IMR-90 (cell line): ENCODE results near the gene KCTD20. TPM values are rescaled to one million over a fixed set of nuclear protein-coding genes. Genes with fewer than 3 reads are reported as not detected.

Source experiments
- ATAC-seq: fragments of 200-7000 bp; cut with Tn5 transposase; 2 replicates; pipeline ENCODE4 v1.9.1; 2020; ENCODE audit warnings: low read depth, mild to moderate bottlenecking, moderate library complexity
- BruUV-seq: library from RNA; stranded (reverse); fragments of 400-500 nt; replicated peaks from 2 replicates; lab custom pipeline; 2021; lab: Mats Ljungman, UMichigan
- CTCF ChIA-PET: fragments of 300-600 bp; formaldehyde crosslinking; extraction: SDS; loops from one replicate; lab custom pipeline; 2021; ENCODE audit warnings: antibody characterized with exemption; lab: Yijun Ruan, JAX
- POLR2A ChIA-PET: fragments of 300-600 bp; sonication (Branson Sonifier 250); formaldehyde crosslinking; loops from one replicate; lab custom pipeline; 2022; ENCODE audit warnings: antibody characterized with exemption; ENCODE audit not compliant: unreplicated experiment; lab: Charles Lee
- DNase-seq: peaks from one replicate; pipeline ENCODE4 v3.0.0; 2013
- H2AFZ ChIP-seq: replicated peaks from 2 replicates; pipeline ENCODE3; 2013; ENCODE audit warnings: low read length, mild to moderate bottlenecking; ENCODE audit not compliant: poor library complexity
- H2AK5ac ChIP-seq: 2 replicates; pipeline ENCODE4 v1.6.1; 2013; ENCODE audit warnings: low read depth, low read length, inconsistent platforms
- H2AK9ac ChIP-seq: replicated peaks from 2 replicates; pipeline ENCODE3; 2013; ENCODE audit warnings: mild to moderate bottlenecking, low read depth, low read length, moderate library complexity; ENCODE audit not compliant: poor library complexity
- H2BK120ac ChIP-seq: 2 replicates; pipeline ENCODE4 v1.6.1; 2013; ENCODE audit warnings: low read depth, low read length, inconsistent platforms
- H2BK15ac ChIP-seq: 3 replicates; pipeline ENCODE4 v1.6.1; 2013; ENCODE audit warnings: low read depth, low read length, inconsistent platforms
- H2BK20ac ChIP-seq: 2 replicates; pipeline ENCODE4 v1.6.1; 2013; ENCODE audit warnings: low read depth, mild to moderate bottlenecking, inconsistent platforms, low read length, moderate library complexity
- H2BK5ac ChIP-seq: 2 replicates; pipeline ENCODE4 v1.6.1; 2013; ENCODE audit warnings: mild to moderate bottlenecking, low read depth, low read length, inconsistent platforms; ENCODE audit not compliant: poor library complexity, severe bottlenecking
- H3K14ac ChIP-seq: replicated peaks from 2 replicates; pipeline ENCODE4 v1.6.1; 2013; ENCODE audit warnings: low read depth, low read length, inconsistent platforms
- H3K18ac ChIP-seq: 2 replicates; pipeline ENCODE4 v1.6.1; 2013; ENCODE audit warnings: low read depth, low read length, control low read depth
- H3K23ac ChIP-seq: 2 replicates; pipeline ENCODE4 v1.6.1; 2013; ENCODE audit warnings: low read depth, low read length, inconsistent platforms
- H3K27ac ChIP-seq: 2 replicates; pipeline ENCODE4 v1.5.1; 2013; ENCODE audit warnings: mild to moderate bottlenecking, control low read depth, low read length; ENCODE audit not compliant: insufficient read depth
- H3K27me3 ChIP-seq: 2 replicates; pipeline ENCODE4 v1.6.1; 2013; ENCODE audit warnings: low read length; ENCODE audit not compliant: control insufficient read depth, insufficient read depth
- H3K36me3 ChIP-seq: 2 replicates; pipeline ENCODE4 v1.6.1; 2013; ENCODE audit warnings: low read length, mixed read lengths; ENCODE audit not compliant: control insufficient read depth, insufficient read depth
- H3K4ac ChIP-seq: 2 replicates; pipeline ENCODE4 v1.6.1; 2013; ENCODE audit warnings: low read depth, low read length, inconsistent platforms
- H3K4me1 ChIP-seq: 2 replicates; pipeline ENCODE4 v1.6.1; 2013; ENCODE audit warnings: low read length, mixed read lengths; ENCODE audit not compliant: control insufficient read depth, insufficient read depth
- H3K4me2 ChIP-seq: 2 replicates; pipeline ENCODE4 v1.6.1; 2013; ENCODE audit warnings: low read depth, mild to moderate bottlenecking, control low read depth, low read length, moderate library complexity
- H3K4me3 ChIP-seq: 2 replicates; pipeline ENCODE4 v1.5.1; 2013; ENCODE audit warnings: low read depth, mild to moderate bottlenecking, control low read depth, low read length, moderate library complexity; ENCODE audit not compliant: insufficient read depth
- H3K56ac ChIP-seq: 2 replicates; pipeline ENCODE4 v1.6.1; 2013; ENCODE audit warnings: low read length, inconsistent platforms; ENCODE audit not compliant: insufficient read depth; ENCODE audit errors: extremely low read depth
- H3K79me1 ChIP-seq, 2 experiments: 2 replicates each; pipeline ENCODE4 v1.6.1; 2013; ENCODE audit warnings: low read length in 2 of 2, inconsistent platforms in 1 of 2, low read depth in 1 of 2
- H3K9ac ChIP-seq: 2 replicates; pipeline ENCODE4 v1.6.1; 2013; ENCODE audit warnings: low read depth, low read length, control low read depth
- H3K9me1 ChIP-seq: 2 replicates; pipeline ENCODE4 v1.6.1; 2013; ENCODE audit warnings: low read length, inconsistent platforms; ENCODE audit not compliant: insufficient read depth
- H3K9me3 ChIP-seq: 2 replicates; pipeline ENCODE4 v1.6.1; 2013; ENCODE audit warnings: low read length; ENCODE audit not compliant: control insufficient read depth, insufficient read depth
- H4K20me1 ChIP-seq: 2 replicates; pipeline ENCODE4 v1.6.1; 2013; ENCODE audit warnings: low read length, inconsistent platforms; ENCODE audit not compliant: insufficient read depth
- H4K5ac ChIP-seq: 2 replicates; pipeline ENCODE4 v1.6.1; 2013; ENCODE audit warnings: mild to moderate bottlenecking, low read depth, low read length, control low read depth
- H4K8ac ChIP-seq, 2 experiments: 2 replicates each; pipeline ENCODE4 v1.6.1; 2013; ENCODE audit warnings: low read depth in 2 of 2, low read length in 2 of 2, control low read depth in 1 of 2, inconsistent platforms in 1 of 2
- H4K91ac ChIP-seq: 2 replicates; pipeline ENCODE4 v1.6.1; 2013; ENCODE audit warnings: low read depth, low read length, inconsistent platforms; ENCODE audit not compliant: insufficient read depth
- BHLHE40 ChIP-seq: fragments of 150-350 bp; IDR thresholded peaks from 2 replicates; pipeline ENCODE4 v1.6.1; 2016; ENCODE audit warnings: mild to moderate bottlenecking, low read depth, low read length
- CEBPB ChIP-seq: IDR thresholded peaks from 2 replicates; pipeline ENCODE4 v1.6.1; 2012; ENCODE audit warnings: low read depth, low read length, improper control_type of control experiment
- CHD1 ChIP-seq: IDR thresholded peaks from 2 replicates; pipeline ENCODE4 v1.6.1; 2012; ENCODE audit warnings: low read depth, low read length, improper control_type of control experiment
- FOS ChIP-seq: fragments of 150-350 bp; IDR thresholded peaks from 2 replicates; pipeline ENCODE4 v1.6.1; 2016; ENCODE audit warnings: low read depth, low read length
- MAFK ChIP-seq: IDR thresholded peaks from 2 replicates; pipeline ENCODE4 v1.6.1; 2012; ENCODE audit warnings: low read depth, low read length, improper control_type of control experiment
- MAZ ChIP-seq: IDR thresholded peaks from 2 replicates; pipeline ENCODE4 v1.6.1; 2012; ENCODE audit warnings: low read depth, mild to moderate bottlenecking, low read length, improper control_type of control experiment, moderate library complexity, borderline replicate concordance
- MXI1 ChIP-seq: IDR thresholded peaks from 2 replicates; pipeline ENCODE4 v1.6.1; 2012; ENCODE audit warnings: low read depth, mild to moderate bottlenecking, low read length, moderate library complexity, borderline replicate concordance
- NFE2L2 ChIP-seq: fragments of 150-350 bp; IDR thresholded peaks from 2 replicates; pipeline ENCODE4 v1.6.1; 2016; ENCODE audit warnings: low read depth, mild to moderate bottlenecking, low read length
- POLR2A ChIP-seq: IDR thresholded peaks from 2 replicates; pipeline ENCODE4 v1.6.1; 2012; ENCODE audit warnings: mild to moderate bottlenecking, low read depth, low read length
- RAD21 ChIP-seq: IDR thresholded peaks from 2 replicates; pipeline ENCODE4 v1.6.1; 2012; ENCODE audit warnings: low read length, improper control_type of control experiment
- RCOR1 ChIP-seq: IDR thresholded peaks from 2 replicates; pipeline ENCODE4 v1.6.1; 2012; ENCODE audit warnings: mild to moderate bottlenecking, low read length, improper control_type of control experiment; ENCODE audit not compliant: insufficient replicate concordance
- RFX5 ChIP-seq: IDR thresholded peaks from 2 replicates; pipeline ENCODE4 v1.8.0; 2012; ENCODE audit warnings: low read depth, mild to moderate bottlenecking, low read length, moderate library complexity
- SMC3 ChIP-seq: fragments of 150-350 bp; IDR thresholded peaks from 2 replicates; pipeline ENCODE4 v1.6.1; 2016; ENCODE audit warnings: low read depth, mild to moderate bottlenecking, antibody characterized with exemption, low read length, moderate library complexity
- WGBS, 2 experiments: methylation state at CpG; one replicate each; pipeline versions ENCODE4 v1.1.5 to v1.1.7; 2013; ENCODE audit warnings: missing lambda C conversion rate in 2 of 2; ENCODE audit not compliant: insufficient read length in 1 of 2; ENCODE audit errors: extremely low coverage in 2 of 2; 5-methylcytosine and 5-hydroxymethylcytosine counted together
- dilution Hi-C: fragments of 300-500 bp; cut with HindIII; formaldehyde crosslinking; loops from one replicate; pipeline ENCODE4 v1.14.3; 2018; ENCODE audit warnings: low sequenced_read_pairs; ENCODE audit not compliant: unreplicated experiment
- in situ Hi-C: fragments of 300-500 bp; cut with MboI; formaldehyde crosslinking; loops from 3 replicates; pipeline ENCODE4 v1.14.3; 2019; ENCODE audit warnings: low sequenced_read_pairs, inconsistent platforms, mixed read lengths
- intact Hi-C: fragments of 100-400 bp; cut with micrococcal nuclease; formaldehyde crosslinking; loops from 2 replicates; pipeline ENCODE4 v1.10.0; 2022
- polyA plus RNA-seq, 3 experiments: library from polyadenylated mRNA; depleted of rRNA; stranded (reverse); fragments of >200 nt; gene quantifications; 2 replicates each; pipeline ENCODE4 v1.2.3, GENCODE V29; 2012; ENCODE audit warnings: low replicate concordance in 1 of 3
- total RNA-seq: library from RNA; depleted of rRNA; stranded (reverse); fragments of >200 nt; gene quantifications from 2 replicates; pipeline ENCODE4 v1.2.3, GENCODE V29; 2012
- TF ChIP-seq, protein P1 (sequence below): fragments of 150-350 bp; IDR thresholded peaks from 2 replicates; pipeline ENCODE4 v1.6.1; 2017; ENCODE audit warnings: mild to moderate bottlenecking, antibody characterized with exemption, low read length, low read depth
- TF ChIP-seq, protein P2 (sequence below): fragments of 150-350 bp; IDR thresholded peaks from 2 replicates; pipeline ENCODE4 v1.6.1; 2016; ENCODE audit warnings: low read depth, mild to moderate bottlenecking, low read length, moderate library complexity, borderline replicate concordance
- TF ChIP-seq, protein P3 (sequence below): conservative IDR thresholded peaks from 2 replicates; pipeline ENCODE4 v1.5.1; 2012; ENCODE audit warnings: mild to moderate bottlenecking, low read depth, low read length, improper control_type of control experiment

The KCTD20 gene
- total and polyA plus RNA-seq, 2 of the 4 experiments (the other 2 are of a cell fraction): 55.4 to 150 TPM

DNA sequence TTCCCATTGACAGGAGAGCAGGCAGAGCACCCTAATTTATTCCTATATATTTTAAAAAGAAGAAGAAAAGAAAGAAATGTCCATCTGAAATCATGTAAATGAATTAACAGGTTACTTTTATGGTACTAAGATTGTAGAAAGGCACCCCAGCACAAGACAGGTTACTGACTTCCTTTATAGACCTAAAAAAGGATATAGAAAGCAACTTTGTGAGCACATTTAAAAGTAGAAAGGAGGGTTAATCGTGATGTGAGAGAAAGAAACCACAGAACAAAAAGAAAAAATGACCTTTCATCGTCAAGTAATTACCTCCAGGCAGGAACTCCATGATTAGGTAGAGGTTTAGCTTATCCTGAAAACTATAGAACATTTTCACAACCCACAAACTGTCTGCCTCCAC, 74.6 kb downstream of the KCTD20 start:
- no TSS peak for BruUV-seq
- intact Hi-C loops: no loop called here
- Histone ChIP-seq H3K23ac (no peak overlapping the region), H2AK9ac (no peak overlapping the region), H3K4me1 (no peaks in the 10 kb centered on the region), H3K14ac (no peak overlapping the region), H4K20me1 (no peaks in the 10 kb centered on the region), H3K4me2 (no peak overlapping the region), H3K9ac (no peak overlapping the region), H3K27ac (no peak overlapping the region), H2BK15ac (no peak overlapping the region), H4K8ac (no peak overlapping the region), H3K9me3 (no peaks in the 10 kb centered on the region), H2AFZ (no peak overlapping the region), H3K36me3 (peaks cover 20% of the 10 kb centered on the region), H3K27me3 (no peaks in the 10 kb centered on the region), H2BK20ac (no peak overlapping the region), H3K56ac (no peak overlapping the region), H4K91ac (no peak overlapping the region), H3K4me3 (no peak overlapping the region), H3K18ac (no peak overlapping the region), H2AK5ac (no peak overlapping the region), H3K4ac (no peak overlapping the region), H2BK120ac (no peak overlapping the region), H3K79me1 (peaks cover 3 to 12% of the 10 kb centered on the region in 2 experiments; a peak in 2 of 4 replicates), H3K9me1 (peaks cover 7% of the 10 kb centered on the region; the same call in 1 of the 2 replicates), H2BK5ac (no peak overlapping the region), H4K5ac (no peak overlapping the region)
- dilution Hi-C loops: no loop called here
- POLR2A ChIA-PET: no interaction called here
- DNase-seq: no peak
- no peak for ATAC-seq
- no peak for TF ChIP-seq SMC3
- no peak for TF ChIP-seq RFX5
- TF ChIP-seq BHLHE40: no peak
- TF ChIP-seq POLR2A: no peak
- TF ChIP-seq FOS: no peak
- TF ChIP-seq, protein P1, sequence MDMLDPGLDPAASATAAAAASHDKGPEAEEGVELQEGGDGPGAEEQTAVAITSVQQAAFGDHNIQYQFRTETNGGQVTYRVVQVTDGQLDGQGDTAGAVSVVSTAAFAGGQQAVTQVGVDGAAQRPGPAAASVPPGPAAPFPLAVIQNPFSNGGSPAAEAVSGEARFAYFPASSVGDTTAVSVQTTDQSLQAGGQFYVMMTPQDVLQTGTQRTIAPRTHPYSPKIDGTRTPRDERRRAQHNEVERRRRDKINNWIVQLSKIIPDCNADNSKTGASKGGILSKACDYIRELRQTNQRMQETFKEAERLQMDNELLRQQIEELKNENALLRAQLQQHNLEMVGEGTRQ: no peak
- no peak for TF ChIP-seq RAD21
- no peak for TF ChIP-seq MAZ
- TF ChIP-seq, protein P2, sequence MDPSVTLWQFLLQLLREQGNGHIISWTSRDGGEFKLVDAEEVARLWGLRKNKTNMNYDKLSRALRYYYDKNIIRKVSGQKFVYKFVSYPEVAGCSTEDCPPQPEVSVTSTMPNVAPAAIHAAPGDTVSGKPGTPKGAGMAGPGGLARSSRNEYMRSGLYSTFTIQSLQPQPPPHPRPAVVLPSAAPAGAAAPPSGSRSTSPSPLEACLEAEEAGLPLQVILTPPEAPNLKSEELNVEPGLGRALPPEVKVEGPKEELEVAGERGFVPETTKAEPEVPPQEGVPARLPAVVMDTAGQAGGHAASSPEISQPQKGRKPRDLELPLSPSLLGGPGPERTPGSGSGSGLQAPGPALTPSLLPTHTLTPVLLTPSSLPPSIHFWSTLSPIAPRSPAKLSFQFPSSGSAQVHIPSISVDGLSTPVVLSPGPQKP: no peak
- TF ChIP-seq, protein P3, sequence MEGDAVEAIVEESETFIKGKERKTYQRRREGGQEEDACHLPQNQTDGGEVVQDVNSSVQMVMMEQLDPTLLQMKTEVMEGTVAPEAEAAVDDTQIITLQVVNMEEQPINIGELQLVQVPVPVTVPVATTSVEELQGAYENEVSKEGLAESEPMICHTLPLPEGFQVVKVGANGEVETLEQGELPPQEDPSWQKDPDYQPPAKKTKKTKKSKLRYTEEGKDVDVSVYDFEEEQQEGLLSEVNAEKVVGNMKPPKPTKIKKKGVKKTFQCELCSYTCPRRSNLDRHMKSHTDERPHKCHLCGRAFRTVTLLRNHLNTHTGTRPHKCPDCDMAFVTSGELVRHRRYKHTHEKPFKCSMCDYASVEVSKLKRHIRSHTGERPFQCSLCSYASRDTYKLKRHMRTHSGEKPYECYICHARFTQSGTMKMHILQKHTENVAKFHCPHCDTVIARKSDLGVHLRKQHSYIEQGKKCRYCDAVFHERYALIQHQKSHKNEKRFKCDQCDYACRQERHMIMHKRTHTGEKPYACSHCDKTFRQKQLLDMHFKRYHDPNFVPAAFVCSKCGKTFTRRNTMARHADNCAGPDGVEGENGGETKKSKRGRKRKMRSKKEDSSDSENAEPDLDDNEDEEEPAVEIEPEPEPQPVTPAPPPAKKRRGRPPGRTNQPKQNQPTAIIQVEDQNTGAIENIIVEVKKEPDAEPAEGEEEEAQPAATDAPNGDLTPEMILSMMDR: no peak
- no peak for TF ChIP-seq NFE2L2
- no peak for TF ChIP-seq CHD1
- no peak for TF ChIP-seq CEBPB
- no peak for TF ChIP-seq MXI1
- no peak for TF ChIP-seq RCOR1
- TF ChIP-seq MAFK: no peak
- WGBS, 2 experiments: no CpG with 5 or more reads among the region's 2 CpGs
- CTCF ChIA-PET: no interaction called here
- in situ Hi-C loops: no loop called here
